T-helper 1 cell treated with Interleukin-12 subunit alpha and Interleukin-12 subunit beta and Interleukin-4 antibody, amounts not matched to agents 30 μg/mL and 1 μg/mL, for 36 hours (primary cell): Measurements from ENCODE around the gene C15orf40.
"Not testable (repeated sequence)": the region's sequence is repeated elsewhere in the genome, so short reads cannot be mapped to it uniquely, and the experiment has no call there.

Source experiments
- H3K27ac Mint-ChIP-seq: one replicate; pipeline ENCODE4 v1.8.0; 2021; ENCODE audit warnings: mild to moderate bottlenecking, mixed read lengths
- H3K27me3 Mint-ChIP-seq: one replicate; pipeline ENCODE4 v1.8.0; 2021; ENCODE audit warnings: low read depth, mixed read lengths
- H3K36me3 Mint-ChIP-seq: one replicate; pipeline ENCODE4 v1.8.0; 2021; ENCODE audit warnings: low read depth, mixed read lengths
- H3K4me1 Mint-ChIP-seq: one replicate; pipeline ENCODE4 v1.8.0; 2021; ENCODE audit warnings: low read depth, mixed read lengths
- H3K4me3 Mint-ChIP-seq: one replicate; pipeline ENCODE4 v1.8.0; 2021; ENCODE audit warnings: mild to moderate bottlenecking, moderate library complexity, mixed read lengths
- H3K9me3 Mint-ChIP-seq: one replicate; pipeline ENCODE4 v1.8.0; 2021; ENCODE audit warnings: mixed read lengths

Gene C15orf40

GRCh38 chr15:83011271-83012075, at the start of gene C15orf40:
Gene C15orf40, minus strand, starts transcription at chr15:83011639. Its CDS starts 32 bp downstream, at chr15:83011607.
- no peaks in the 10 kb centered on the region for H3K27me3 Mint-ChIP-seq
- H3K4me1 Mint-ChIP-seq: peaks cover 40% of the 10 kb centered on the region
- H3K9me3 Mint-ChIP-seq: no peaks in the 10 kb centered on the region
- H3K4me3 Mint-ChIP-seq: peak within 1 kb of the TSS; percentile 98
- H3K36me3 Mint-ChIP-seq: peaks cover 27% of the 10 kb centered on the region
- peak within 1 kb of the TSS; percentile 93 for H3K27ac Mint-ChIP-seq

GRCh38 chr15:83057696-83058376, 46.4 kb upstream of the C15orf40 start:
- Mint-ChIP-seq H3K36me3 (peaks cover 22% of the 10 kb centered on the region), H3K4me3 (no peak overlapping the region), H3K27me3 (no peaks in the 10 kb centered on the region), H3K27ac (no peak overlapping the region), H3K9me3 (no peaks in the 10 kb centered on the region), H3K4me1 (peaks cover 13% of the 10 kb centered on the region)

GRCh38 chr15:83057002-83057401, 45.6 kb upstream of the C15orf40 start:
- Mint-ChIP-seq H3K4me1 (peaks cover 13% of the 10 kb centered on the region), H3K27me3 (no peaks in the 10 kb centered on the region), H3K9me3 (no peaks in the 10 kb centered on the region), H3K36me3 (peaks cover 24% of the 10 kb centered on the region), H3K4me3 (no peak overlapping the region), H3K27ac (no peak overlapping the region)

GRCh38 chr15:83053151-83053550, 41.7 kb upstream of the C15orf40 start:
- H3K4me3 Mint-ChIP-seq: no peak overlapping the region
- H3K27me3 Mint-ChIP-seq: no peaks in the 10 kb centered on the region
- peaks cover 13% of the 10 kb centered on the region for H3K4me1 Mint-ChIP-seq
- H3K27ac Mint-ChIP-seq: no peak overlapping the region
- peaks cover 39% of the 10 kb centered on the region for H3K36me3 Mint-ChIP-seq
- H3K9me3 Mint-ChIP-seq: no peaks in the 10 kb centered on the region

- Mint-ChIP-seq H3K9me3 (no peaks in the 10 kb centered on the region), H3K4me3 (no peak overlapping the region), H3K27ac (no peak overlapping the region), H3K27me3 (no peaks in the 10 kb centered on the region), H3K36me3 (peaks cover 52% of the 10 kb centered on the region), H3K4me1 (peaks cover 14% of the 10 kb centered on the region)
Measured at GRCh38 chr15:83046558-83047127, 35.2 kb upstream of the C15orf40 start.

GRCh38 chr15:83044156-83044555, 32.7 kb upstream of the C15orf40 start:
- peaks cover 20% of the 10 kb centered on the region for H3K4me1 Mint-ChIP-seq
- no peak overlapping the region for H3K4me3 Mint-ChIP-seq
- peaks cover 60% of the 10 kb centered on the region for H3K36me3 Mint-ChIP-seq
- H3K27me3 Mint-ChIP-seq: no peaks in the 10 kb centered on the region
- no peak overlapping the region for H3K27ac Mint-ChIP-seq
- H3K9me3 Mint-ChIP-seq: no peaks in the 10 kb centered on the region

- H3K27me3 Mint-ChIP-seq: no peaks in the 10 kb centered on the region
- peaks cover 35% of the 10 kb centered on the region for H3K4me1 Mint-ChIP-seq
- no peak overlapping the region for H3K4me3 Mint-ChIP-seq
- H3K36me3 Mint-ChIP-seq: peaks cover 65% of the 10 kb centered on the region
- no peak overlapping the region for H3K27ac Mint-ChIP-seq
- peaks cover 9% of the 10 kb centered on the region for H3K9me3 Mint-ChIP-seq
Measured at GRCh38 chr15:83039206-83039605, 27.8 kb upstream of the C15orf40 start.

- Mint-ChIP-seq H3K9me3 (peaks cover 12% of the 10 kb centered on the region), H3K27ac (peak overlapping the region; percentile 27), H3K27me3 (no peaks in the 10 kb centered on the region), H3K36me3 (peaks cover 60% of the 10 kb centered on the region), H3K4me1 (peaks cover 30% of the 10 kb centered on the region), H3K4me3 (no peak overlapping the region)
Measured at GRCh38 chr15:83036253-83036652, 24.8 kb upstream of the C15orf40 start.

- peaks cover 42% of the 10 kb centered on the region for H3K36me3 Mint-ChIP-seq
- not testable (repeated sequence) for H3K27me3 Mint-ChIP-seq, H3K9me3 Mint-ChIP-seq, H3K4me1 Mint-ChIP-seq, H3K27ac Mint-ChIP-seq, H3K4me3 Mint-ChIP-seq
Measured at GRCh38 chr15:83031234-83031633, 19.8 kb upstream of the C15orf40 start.

GRCh38 chr15:83030021-83030420, 18.6 kb upstream of the C15orf40 start:
- Mint-ChIP-seq H3K9me3 (peaks cover 6% of the 10 kb centered on the region), H3K4me1 (peaks cover 3% of the 10 kb centered on the region), H3K27ac (no peak overlapping the region), H3K4me3 (no peak overlapping the region), H3K36me3 (peaks cover 33% of the 10 kb centered on the region), H3K27me3 (no peaks in the 10 kb centered on the region)

GRCh38 chr15:83018436-83018835, 7.0 kb upstream of the C15orf40 start:
- peaks cover 26% of the 10 kb centered on the region for H3K36me3 Mint-ChIP-seq
- no peaks in the 10 kb centered on the region for H3K27me3 Mint-ChIP-seq
- H3K9me3 Mint-ChIP-seq: no peaks in the 10 kb centered on the region
- H3K4me3 Mint-ChIP-seq: no peak overlapping the region
- H3K4me1 Mint-ChIP-seq: peaks cover 12% of the 10 kb centered on the region
- no peak overlapping the region for H3K27ac Mint-ChIP-seq

GRCh38 chr15:83016906-83017305, 5.5 kb upstream of the C15orf40 start:
- H3K9me3 Mint-ChIP-seq: no peaks in the 10 kb centered on the region
- no peak overlapping the region for H3K4me3 Mint-ChIP-seq
- H3K4me1 Mint-ChIP-seq: peaks cover 25% of the 10 kb centered on the region
- H3K36me3 Mint-ChIP-seq: peaks cover 26% of the 10 kb centered on the region
- H3K27ac Mint-ChIP-seq: no peak overlapping the region
- no peaks in the 10 kb centered on the region for H3K27me3 Mint-ChIP-seq

GRCh38 chr15:83015361-83015760, 3.9 kb upstream of the C15orf40 start:
- Mint-ChIP-seq H3K27me3 (no peaks in the 10 kb centered on the region), H3K4me1 (peaks cover 33% of the 10 kb centered on the region), H3K36me3 (peaks cover 26% of the 10 kb centered on the region), H3K4me3 (no peak overlapping the region), H3K9me3 (no peaks in the 10 kb centered on the region), H3K27ac (no peak overlapping the region)

- H3K9me3 Mint-ChIP-seq: no peaks in the 10 kb centered on the region
- H3K36me3 Mint-ChIP-seq: peaks cover 29% of the 10 kb centered on the region
- H3K27me3 Mint-ChIP-seq: no peaks in the 10 kb centered on the region
- H3K4me3 Mint-ChIP-seq: no peak overlapping the region
- peaks cover 40% of the 10 kb centered on the region for H3K4me1 Mint-ChIP-seq
- peak overlapping the region; percentile 51 for H3K27ac Mint-ChIP-seq
Measured at GRCh38 chr15:83014205-83014653, 2.8 kb upstream of the C15orf40 start.

GRCh38 chr15:83012636-83013035, 1.2 kb upstream of the C15orf40 start:
- no peaks in the 10 kb centered on the region for H3K9me3 Mint-ChIP-seq
- peak overlapping the region; percentile 98 for H3K4me3 Mint-ChIP-seq
- H3K27ac Mint-ChIP-seq: peak overlapping the region; percentile 23
- peaks cover 29% of the 10 kb centered on the region for H3K36me3 Mint-ChIP-seq
- peaks cover 40% of the 10 kb centered on the region for H3K4me1 Mint-ChIP-seq
- no peaks in the 10 kb centered on the region for H3K27me3 Mint-ChIP-seq
